ENCODE results near the gene PPP1R13L.

DNA sequence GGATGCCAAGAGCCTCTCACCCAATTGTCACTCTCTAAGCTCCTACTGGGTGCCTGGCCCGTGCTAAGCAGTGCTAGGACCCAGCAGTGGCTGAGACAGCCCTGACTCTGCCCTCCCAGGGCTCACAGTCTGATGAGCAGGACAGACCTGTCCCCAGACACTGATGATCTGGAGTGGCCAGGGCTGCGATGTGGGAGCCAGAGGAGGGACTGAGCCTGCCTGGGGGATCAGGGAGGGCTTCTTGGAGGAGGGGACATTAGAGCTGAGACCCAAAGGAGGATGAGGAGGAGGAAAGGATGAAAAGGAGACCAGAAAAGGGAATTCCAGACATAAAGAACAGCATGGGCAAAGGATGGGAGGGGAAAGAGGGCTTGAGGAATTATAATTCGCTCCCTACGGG is 12.3 kb upstream of the PPP1R13L start:
- TF ChIP-seq, protein P1, sequence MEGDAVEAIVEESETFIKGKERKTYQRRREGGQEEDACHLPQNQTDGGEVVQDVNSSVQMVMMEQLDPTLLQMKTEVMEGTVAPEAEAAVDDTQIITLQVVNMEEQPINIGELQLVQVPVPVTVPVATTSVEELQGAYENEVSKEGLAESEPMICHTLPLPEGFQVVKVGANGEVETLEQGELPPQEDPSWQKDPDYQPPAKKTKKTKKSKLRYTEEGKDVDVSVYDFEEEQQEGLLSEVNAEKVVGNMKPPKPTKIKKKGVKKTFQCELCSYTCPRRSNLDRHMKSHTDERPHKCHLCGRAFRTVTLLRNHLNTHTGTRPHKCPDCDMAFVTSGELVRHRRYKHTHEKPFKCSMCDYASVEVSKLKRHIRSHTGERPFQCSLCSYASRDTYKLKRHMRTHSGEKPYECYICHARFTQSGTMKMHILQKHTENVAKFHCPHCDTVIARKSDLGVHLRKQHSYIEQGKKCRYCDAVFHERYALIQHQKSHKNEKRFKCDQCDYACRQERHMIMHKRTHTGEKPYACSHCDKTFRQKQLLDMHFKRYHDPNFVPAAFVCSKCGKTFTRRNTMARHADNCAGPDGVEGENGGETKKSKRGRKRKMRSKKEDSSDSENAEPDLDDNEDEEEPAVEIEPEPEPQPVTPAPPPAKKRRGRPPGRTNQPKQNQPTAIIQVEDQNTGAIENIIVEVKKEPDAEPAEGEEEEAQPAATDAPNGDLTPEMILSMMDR (IDR thresholded peaks at IDR 0.05), result no peak
- no peak for TF ChIP-seq POLR2A (IDR thresholded peaks at IDR 0.05)

All from uterus (tissue), 2 donors.